Osteocyte (in vitro differentiated cells): Measurements from ENCODE around the gene MOB3B. TPM values are rescaled to one million over a fixed set of nuclear protein-coding genes. Genes with fewer than 3 reads are reported as not detected.
"Not testable (repeated sequence)": the region's sequence is repeated elsewhere in the genome, so short reads cannot be mapped to it uniquely, and the experiment has no call there.

Experiments
- DNase-seq: peaks from one replicate; pipeline ENCODE4 v3.0.0; 2021; ENCODE audit warnings: mixed read lengths; ENCODE audit not compliant: unreplicated experiment; ENCODE audit errors: extremely low spot score
- H3K27ac Mint-ChIP-seq: one replicate; pipeline ENCODE4 v1.8.0; 2021; ENCODE audit warnings: mild to moderate bottlenecking, mixed read lengths; ENCODE audit not compliant: unreplicated experiment
- H3K27me3 Mint-ChIP-seq: one replicate; pipeline ENCODE4 v1.8.0; 2021; ENCODE audit warnings: mixed read lengths; ENCODE audit not compliant: unreplicated experiment
- H3K36me3 Mint-ChIP-seq: one replicate; pipeline ENCODE4 v1.8.0; 2021; ENCODE audit warnings: mixed read lengths; ENCODE audit not compliant: unreplicated experiment
- H3K4me1 Mint-ChIP-seq: one replicate; pipeline ENCODE4 v1.8.0; 2021; ENCODE audit warnings: mixed read lengths; ENCODE audit not compliant: unreplicated experiment
- H3K4me3 Mint-ChIP-seq: one replicate; pipeline ENCODE4 v1.8.0; 2021; ENCODE audit warnings: mild to moderate bottlenecking, moderate library complexity, mixed read lengths; ENCODE audit not compliant: unreplicated experiment
- H3K9me3 Mint-ChIP-seq: one replicate; pipeline ENCODE4 v1.8.0; 2021; ENCODE audit warnings: mixed read lengths; ENCODE audit not compliant: unreplicated experiment
- CTCF ChIP-seq: fragments of 200-600 bp; sonication (generic); IDR thresholded peaks from 2 replicates; pipeline ENCODE4 v1.5.0; 2021; ENCODE audit warnings: antibody characterized with exemption, mild to moderate bottlenecking, moderate library complexity
- total RNA-seq: library from RNA; stranded (reverse); gene quantifications from 2 replicates; pipeline ENCODE4 v1.2.1, GENCODE V29; 2021

The MOB3B gene
- total RNA-seq, 1 donor from 2014 or later: 7.6 TPM

- H3K27ac Mint-ChIP-seq: no peak overlapping the region
- H3K4me1 Mint-ChIP-seq: peaks cover 5% of the 10 kb centered on the region
- H3K4me3 Mint-ChIP-seq: no peak overlapping the region
- TF ChIP-seq CTCF: no peak
- H3K9me3 Mint-ChIP-seq: no peaks in the 10 kb centered on the region
- no peak for DNase-seq
- peaks cover 8% of the 10 kb centered on the region for H3K36me3 Mint-ChIP-seq
- H3K27me3 Mint-ChIP-seq: peaks cover 17% of the 10 kb centered on the region
These were observed 78.3 kb downstream of the MOB3B start for GRCh38 chr9:27451207-27451797.

DNA sequence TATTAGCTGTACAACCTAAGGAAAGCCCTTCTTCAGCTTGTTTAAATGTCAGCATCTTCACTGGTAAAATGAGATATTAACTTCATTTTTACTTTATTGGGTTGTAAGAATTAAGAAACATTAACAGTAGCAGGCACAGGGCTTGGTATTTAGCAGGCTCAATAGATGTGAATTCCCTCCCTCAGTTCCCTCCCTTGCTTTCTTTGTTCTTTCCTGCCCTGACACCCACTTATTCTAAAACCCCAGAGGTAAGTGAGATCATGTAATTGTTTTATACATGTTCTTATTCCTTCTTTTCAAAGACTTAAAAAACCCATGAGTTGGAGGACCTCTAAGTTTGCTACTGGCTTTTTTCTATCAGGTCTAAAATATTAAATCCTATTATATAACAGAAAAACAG, 78.9 kb downstream of the MOB3B start:
- Mint-ChIP-seq H3K27ac (no peak overlapping the region), H3K4me3 (no peak overlapping the region), H3K27me3 (peaks cover 15% of the 10 kb centered on the region), H3K36me3 (peaks cover 7% of the 10 kb centered on the region), H3K9me3 (no peaks in the 10 kb centered on the region), H3K4me1 (peaks cover 5% of the 10 kb centered on the region)
- DNase-seq: no peak
- no peak for TF ChIP-seq CTCF

DNA sequence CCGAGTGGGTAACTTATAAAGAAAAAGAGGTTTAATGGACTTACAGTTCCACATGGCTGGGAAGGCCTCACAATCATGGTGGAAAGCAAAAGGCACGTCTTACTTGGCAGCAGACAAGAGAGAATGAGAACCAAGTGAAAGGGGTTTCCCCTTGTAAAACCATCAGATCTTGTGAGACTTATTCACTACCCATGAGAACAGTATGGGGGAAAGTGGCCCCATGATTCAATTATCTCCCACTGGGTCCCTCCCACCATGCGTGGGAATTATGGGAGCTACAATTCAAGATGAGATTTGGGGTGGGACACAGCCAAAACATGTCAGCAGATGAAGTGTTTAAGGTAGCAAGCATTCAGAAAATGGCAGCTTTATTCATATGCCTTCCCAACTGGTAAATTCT, 81.3 kb downstream of the MOB3B start:
- not testable (repeated sequence) for H3K9me3 Mint-ChIP-seq, H3K4me1 Mint-ChIP-seq, H3K36me3 Mint-ChIP-seq, H3K4me3 Mint-ChIP-seq, DNase-seq, H3K27ac Mint-ChIP-seq
- H3K27me3 Mint-ChIP-seq: peaks cover 15% of the 10 kb centered on the region

GRCh38 chr9:27447031-27447683, 82.5 kb downstream of the MOB3B start:
- no peak for TF ChIP-seq CTCF
- Mint-ChIP-seq H3K27me3 (peaks cover 16% of the 10 kb centered on the region), H3K9me3 (no peaks in the 10 kb centered on the region), H3K36me3 (peaks cover 5% of the 10 kb centered on the region), H3K27ac (no peak overlapping the region), H3K4me3 (no peak overlapping the region), H3K4me1 (peaks cover 5% of the 10 kb centered on the region)
- DNase-seq: no peak

- no peak for DNase-seq
- Mint-ChIP-seq H3K27ac (no peak overlapping the region), H3K9me3 (no peaks in the 10 kb centered on the region), H3K27me3 (peaks cover 6% of the 10 kb centered on the region), H3K36me3 (peaks cover 5% of the 10 kb centered on the region), H3K4me3 (no peak overlapping the region), H3K4me1 (no peaks in the 10 kb centered on the region)
- TF ChIP-seq CTCF: no peak
These were observed 83.9 kb downstream of the MOB3B start for GRCh38 chr9:27445688-27446087.
